ENCODE measurements around the gene FAM229A. TPM values are rescaled to one million over a fixed set of nuclear protein-coding genes. Genes with fewer than 3 reads are reported as not detected.

Gene FAM229A
- total and polyA plus RNA-seq, 9 of the 15 experiments (the other 6 are each of a cell fraction or from before 2014, with no cell fraction given) = 0.04 to 21.6 (median 7.4) TPM

DNA sequence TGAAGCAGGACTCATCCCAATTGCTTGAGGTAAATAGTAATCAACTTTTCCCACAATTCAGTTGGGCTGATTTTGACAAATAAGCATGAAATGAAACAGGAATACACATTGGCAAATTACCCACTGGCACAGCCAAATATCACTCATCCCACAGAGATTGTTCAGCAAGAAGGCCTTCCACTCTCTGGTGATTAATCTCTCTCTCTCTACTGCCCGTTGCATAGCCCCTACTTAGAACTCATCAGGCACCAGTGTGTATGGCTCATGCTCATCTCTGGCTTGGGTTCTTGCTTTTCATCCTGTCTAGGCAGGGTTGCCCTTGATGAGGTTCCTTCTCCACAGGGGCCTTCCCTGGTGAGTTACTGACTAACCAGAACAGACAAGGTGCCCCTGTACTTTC, 30.9 kb upstream of the FAM229A start:
- no TSS peak for BruUV-seq (replicated peaks)
- no peak overlapping the region for H2AFZ ChIP-seq (ENCODE audit: low read depth, low read length)
- H3K9me1 ChIP-seq (ENCODE audit: control insufficient read depth, insufficient read depth, low read length) = peaks cover 11% of the 10 kb centered on the region
- H3K79me2 ChIP-seq (ENCODE audit: control insufficient read depth, insufficient read depth, low read length) = peaks cover 67% of the 10 kb centered on the region
- POLR2A ChIA-PET = interaction anchor here (0.5 to 7.0 kb wide), 6 partner anchors 8 to 403 kb away, joined by 3 to 47 read pairs (median 6); partner anchors contain the start of genes HDAC1 and MARCKSL1
- in situ Hi-C loops (cut with MboI) (no loop called here), intact Hi-C loops (cut with micrococcal nuclease) (loop anchor here (2.0 to 5.0 kb wide), 3 partner anchors 42 to 424 kb away; partner anchors contain the start of genes MARCKSL1, S100PBP and YARS1)
- peaks cover 8% of the 10 kb centered on the region; the same call in 1 of the 2 replicates for H4K20me1 ChIP-seq (replicated peaks; ENCODE audit: control insufficient read depth, insufficient read depth, low read length)
- H3K4me1 ChIP-seq (replicated peaks in 1 of 2; ENCODE audit: control insufficient read depth in 2 of 2, insufficient read depth in 2 of 2, low read length in 2 of 2) = peaks cover 49 to 54% of the 10 kb centered on the region in 2 experiments
- CTCF ChIA-PET (ENCODE audit: low intra/inter-chr PET ratio) = no interaction called here
- ATAC-seq (no peak), FAIRE-seq (no peak), DNase-seq (ENCODE audit: extremely low read depth in 1 of 4, low spot score in 3 of 4) (peak in 1 of 4 experiments; percentile 40)
- H3K27me3 ChIP-seq (ENCODE audit: control insufficient read depth in 2 of 2, insufficient read depth in 2 of 2, low read length in 2 of 2) = no peaks in the 10 kb centered on the region
- H3K4me2 ChIP-seq (ENCODE audit: insufficient read depth, low read length) = peak overlapping the region; percentile 93
- 7% methylated on average over 1 of the region's 1 CpG for WGBS (ENCODE audit: insufficient coverage, low coverage, missing lambda C conversion rate)
- no peaks in the 10 kb centered on the region; the same call in 1 of the 2 replicates for H3K9me3 ChIP-seq (replicated peaks; ENCODE audit: control insufficient read depth, insufficient read depth, low read depth, low read length)
- peaks cover 44% of the 10 kb centered on the region for H3K36me3 ChIP-seq (ENCODE audit: control insufficient read depth, insufficient read depth, low read length)
- H3K27ac ChIP-seq (ENCODE audit: extremely low read depth, low read depth, low read length) = peak overlapping the region; percentile 95
- H3K4me3 ChIP-seq = peak overlapping the region; percentile 68
- peak overlapping the region; percentile 94 to 99 for H3K9ac ChIP-seq (ENCODE audit: insufficient read depth in 1 of 2, low read depth in 2 of 2, low read length in 2 of 2)
- TF ChIP-seq FUS (optimal IDR thresholded peaks at IDR 0.05; ENCODE audit: low read depth, low read length) = no peak
- 0 out of 2 replicates have a peak, but pooled peaks have one; percentile 17 for TF ChIP-seq ZNF165 (CRISPR knock-in tag; IDR thresholded peaks at IDR 0.05; ENCODE audit: borderline replicate concordance)
- 0 out of 2 replicates have a peak, but pooled peaks have one; percentile 33 for TF ChIP-seq ZNF75A (CRISPR knock-in tag; IDR thresholded peaks at IDR 0.05)
- no peak for TF ChIP-seq SMAD4 (CRISPR knock-in tag; conservative IDR thresholded peaks at IDR 0.05)
- TF ChIP-seq ZNF436 (CRISPR knock-in tag; IDR thresholded peaks at IDR 0.05) = peak; percentile 30; the same call in 1 of the 2 replicates
- no peak for TF ChIP-seq ZNF253 (CRISPR knock-in tag; conservative IDR thresholded peaks at IDR 0.05)
- TF ChIP-seq, protein P1, sequence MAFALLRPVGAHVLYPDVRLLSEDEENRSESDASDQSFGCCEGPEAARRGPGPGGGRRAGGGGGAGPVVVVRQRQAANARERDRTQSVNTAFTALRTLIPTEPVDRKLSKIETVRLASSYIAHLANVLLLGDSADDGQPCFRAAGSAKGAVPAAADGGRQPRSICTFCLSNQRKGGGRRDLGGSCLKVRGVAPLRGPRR (CRISPR knock-in tag; IDR thresholded peaks at IDR 0.05) = no peak
- TF ChIP-seq ELF4 (CRISPR knock-in tag; IDR thresholded peaks at IDR 0.05) = 0 out of 2 replicates have a peak, but pooled peaks have one; percentile 29
- no peak for TF ChIP-seq ILF3 (IDR thresholded peaks at IDR 0.05; ENCODE audit: borderline replicate concordance)
- TF ChIP-seq RBM39 (optimal IDR thresholded peaks at IDR 0.05; ENCODE audit: low read depth, low read length) = no peak
- no peak for TF ChIP-seq HOXB6 (CRISPR knock-in tag; IDR thresholded peaks at IDR 0.05; ENCODE audit: borderline replicate concordance)
- peak; percentile 37; the same call in 1 of the 2 replicates for TF ChIP-seq NR2C2 (CRISPR knock-in tag; IDR thresholded peaks at IDR 0.05)
- no peak for TF ChIP-seq NR2C2 (tag; IDR thresholded peaks at IDR 0.05)
- TF ChIP-seq YY1 (IDR thresholded peaks at IDR 0.05; ENCODE audit: borderline replicate concordance in 1 of 3, control insufficient read depth in 1 of 3, extremely low read depth in 1 of 3, insufficient read depth in 3 of 3, insufficient read length in 1 of 3, insufficient replicate concordance in 2 of 3, low read depth in 1 of 3, low read length in 2 of 3) = peak in 1 of 3 experiments; percentile 26
- TF ChIP-seq, protein P2, sequence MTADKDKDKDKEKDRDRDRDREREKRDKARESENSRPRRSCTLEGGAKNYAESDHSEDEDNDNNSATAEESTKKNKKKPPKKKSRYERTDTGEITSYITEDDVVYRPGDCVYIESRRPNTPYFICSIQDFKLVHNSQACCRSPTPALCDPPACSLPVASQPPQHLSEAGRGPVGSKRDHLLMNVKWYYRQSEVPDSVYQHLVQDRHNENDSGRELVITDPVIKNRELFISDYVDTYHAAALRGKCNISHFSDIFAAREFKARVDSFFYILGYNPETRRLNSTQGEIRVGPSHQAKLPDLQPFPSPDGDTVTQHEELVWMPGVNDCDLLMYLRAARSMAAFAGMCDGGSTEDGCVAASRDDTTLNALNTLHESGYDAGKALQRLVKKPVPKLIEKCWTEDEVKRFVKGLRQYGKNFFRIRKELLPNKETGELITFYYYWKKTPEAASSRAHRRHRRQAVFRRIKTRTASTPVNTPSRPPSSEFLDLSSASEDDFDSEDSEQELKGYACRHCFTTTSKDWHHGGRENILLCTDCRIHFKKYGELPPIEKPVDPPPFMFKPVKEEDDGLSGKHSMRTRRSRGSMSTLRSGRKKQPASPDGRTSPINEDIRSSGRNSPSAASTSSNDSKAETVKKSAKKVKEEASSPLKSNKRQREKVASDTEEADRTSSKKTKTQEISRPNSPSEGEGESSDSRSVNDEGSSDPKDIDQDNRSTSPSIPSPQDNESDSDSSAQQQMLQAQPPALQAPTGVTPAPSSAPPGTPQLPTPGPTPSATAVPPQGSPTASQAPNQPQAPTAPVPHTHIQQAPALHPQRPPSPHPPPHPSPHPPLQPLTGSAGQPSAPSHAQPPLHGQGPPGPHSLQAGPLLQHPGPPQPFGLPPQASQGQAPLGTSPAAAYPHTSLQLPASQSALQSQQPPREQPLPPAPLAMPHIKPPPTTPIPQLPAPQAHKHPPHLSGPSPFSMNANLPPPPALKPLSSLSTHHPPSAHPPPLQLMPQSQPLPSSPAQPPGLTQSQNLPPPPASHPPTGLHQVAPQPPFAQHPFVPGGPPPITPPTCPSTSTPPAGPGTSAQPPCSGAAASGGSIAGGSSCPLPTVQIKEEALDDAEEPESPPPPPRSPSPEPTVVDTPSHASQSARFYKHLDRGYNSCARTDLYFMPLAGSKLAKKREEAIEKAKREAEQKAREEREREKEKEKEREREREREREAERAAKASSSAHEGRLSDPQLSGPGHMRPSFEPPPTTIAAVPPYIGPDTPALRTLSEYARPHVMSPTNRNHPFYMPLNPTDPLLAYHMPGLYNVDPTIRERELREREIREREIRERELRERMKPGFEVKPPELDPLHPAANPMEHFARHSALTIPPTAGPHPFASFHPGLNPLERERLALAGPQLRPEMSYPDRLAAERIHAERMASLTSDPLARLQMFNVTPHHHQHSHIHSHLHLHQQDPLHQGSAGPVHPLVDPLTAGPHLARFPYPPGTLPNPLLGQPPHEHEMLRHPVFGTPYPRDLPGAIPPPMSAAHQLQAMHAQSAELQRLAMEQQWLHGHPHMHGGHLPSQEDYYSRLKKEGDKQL (CRISPR knock-in tag; IDR thresholded peaks at IDR 0.05; ENCODE audit: borderline replicate concordance) = peak; percentile 68; the same call in 1 of the 2 replicates

All from K562 (cell line).